Measurements from ENCODE around the gene ARL14EP. TPM values are rescaled to one million over a fixed set of nuclear protein-coding genes. Genes with fewer than 3 reads are reported as not detected.

Gene ARL14EP
- total RNA-seq, 1 experiment from 2014 or later, result 25.3 TPM

DNA sequence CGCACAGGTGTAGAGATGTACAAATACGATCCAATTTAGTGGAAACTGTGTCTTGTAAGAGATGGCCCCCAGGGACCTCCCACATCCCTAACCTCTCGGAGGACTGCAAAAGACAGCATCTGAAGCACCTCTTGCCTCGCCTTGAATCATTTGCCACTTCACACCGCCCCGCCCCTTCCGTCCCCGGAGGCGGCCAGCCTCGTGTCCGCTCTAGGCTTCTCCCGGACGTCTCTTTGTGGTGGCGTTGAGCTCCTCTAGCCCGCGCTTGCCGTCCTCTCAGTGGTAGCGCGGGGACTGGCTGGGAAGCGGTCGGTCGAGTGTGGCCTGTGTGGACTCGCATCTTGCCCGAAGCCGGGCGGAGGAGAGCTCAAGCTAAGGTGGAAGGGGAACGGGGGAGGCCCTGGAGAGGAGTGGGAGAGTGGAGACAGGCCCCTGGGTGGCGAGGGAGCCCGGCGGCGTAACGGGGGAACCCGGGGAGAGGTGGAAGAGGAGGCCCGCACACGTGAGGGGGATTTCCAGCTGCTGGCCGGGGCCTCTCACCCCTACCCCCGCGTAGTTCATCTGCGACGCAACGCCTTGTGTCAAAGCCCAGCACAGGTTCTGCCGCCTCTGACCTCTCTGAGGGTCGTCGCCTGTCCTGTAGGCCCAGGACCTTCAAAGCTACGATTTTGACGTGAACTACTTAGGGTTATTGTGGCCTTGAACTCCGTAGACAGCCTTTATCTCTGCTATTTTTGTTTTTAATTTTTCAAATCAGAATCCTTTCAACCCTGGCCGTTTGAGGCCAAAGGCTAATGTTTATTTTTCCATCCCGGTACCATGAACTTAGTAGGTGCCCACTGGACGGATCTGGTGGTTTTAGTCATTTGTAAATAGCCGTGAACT lies at the start of gene ARL14EP (continued):
- TF ChIP-seq, protein P1, sequence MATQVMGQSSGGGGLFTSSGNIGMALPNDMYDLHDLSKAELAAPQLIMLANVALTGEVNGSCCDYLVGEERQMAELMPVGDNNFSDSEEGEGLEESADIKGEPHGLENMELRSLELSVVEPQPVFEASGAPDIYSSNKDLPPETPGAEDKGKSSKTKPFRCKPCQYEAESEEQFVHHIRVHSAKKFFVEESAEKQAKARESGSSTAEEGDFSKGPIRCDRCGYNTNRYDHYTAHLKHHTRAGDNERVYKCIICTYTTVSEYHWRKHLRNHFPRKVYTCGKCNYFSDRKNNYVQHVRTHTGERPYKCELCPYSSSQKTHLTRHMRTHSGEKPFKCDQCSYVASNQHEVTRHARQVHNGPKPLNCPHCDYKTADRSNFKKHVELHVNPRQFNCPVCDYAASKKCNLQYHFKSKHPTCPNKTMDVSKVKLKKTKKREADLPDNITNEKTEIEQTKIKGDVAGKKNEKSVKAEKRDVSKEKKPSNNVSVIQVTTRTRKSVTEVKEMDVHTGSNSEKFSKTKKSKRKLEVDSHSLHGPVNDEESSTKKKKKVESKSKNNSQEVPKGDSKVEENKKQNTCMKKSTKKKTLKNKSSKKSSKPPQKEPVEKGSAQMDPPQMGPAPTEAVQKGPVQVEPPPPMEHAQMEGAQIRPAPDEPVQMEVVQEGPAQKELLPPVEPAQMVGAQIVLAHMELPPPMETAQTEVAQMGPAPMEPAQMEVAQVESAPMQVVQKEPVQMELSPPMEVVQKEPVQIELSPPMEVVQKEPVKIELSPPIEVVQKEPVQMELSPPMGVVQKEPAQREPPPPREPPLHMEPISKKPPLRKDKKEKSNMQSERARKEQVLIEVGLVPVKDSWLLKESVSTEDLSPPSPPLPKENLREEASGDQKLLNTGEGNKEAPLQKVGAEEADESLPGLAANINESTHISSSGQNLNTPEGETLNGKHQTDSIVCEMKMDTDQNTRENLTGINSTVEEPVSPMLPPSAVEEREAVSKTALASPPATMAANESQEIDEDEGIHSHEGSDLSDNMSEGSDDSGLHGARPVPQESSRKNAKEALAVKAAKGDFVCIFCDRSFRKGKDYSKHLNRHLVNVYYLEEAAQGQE (IDR thresholded peaks at IDR 0.05; ENCODE audit: low read depth), result no peak
- no peak; the same call in 1 of the 2 replicates for TF ChIP-seq FOSL1 (IDR thresholded peaks at IDR 0.05; ENCODE audit: low read depth)

DNA sequence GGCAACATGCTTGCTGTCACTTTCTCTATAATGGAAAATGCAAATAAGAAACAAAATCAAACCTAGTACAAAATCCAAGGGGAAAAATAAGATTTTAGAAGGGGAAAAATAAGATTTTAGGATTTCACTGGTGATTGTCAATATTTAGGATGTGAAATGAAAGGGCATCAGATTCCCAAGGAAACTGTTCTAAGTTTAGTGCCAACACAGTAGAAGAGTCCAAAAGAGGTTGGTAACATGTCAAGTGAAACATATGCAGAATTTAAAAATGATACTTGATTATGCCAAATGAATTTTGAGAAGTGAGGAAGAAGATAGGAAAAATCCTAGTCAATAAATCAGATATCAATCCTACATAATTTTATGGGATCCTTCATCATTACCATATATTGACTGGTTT lies 45.7 kb upstream of the ARL14EP start:
- no peaks in the 10 kb centered on the region for H3K9me2 ChIP-seq (ENCODE audit: insufficient read depth)
- H3K27me3 ChIP-seq (ENCODE audit: insufficient read depth, low read length), result peaks cover 39% of the 10 kb centered on the region
- H3K4me3 ChIP-seq (replicated peaks in 1 of 2; ENCODE audit: low read depth in 1 of 2, low read length in 2 of 2), result no peak overlapping the region
- DNase-seq (ENCODE audit: low read depth, low spot score) (no peak), ATAC-seq (no peak)
- H2AFZ ChIP-seq (ENCODE audit: low read depth, low read length, poor library complexity, severe bottlenecking), result no peak overlapping the region
- intact Hi-C loops (cut with micrococcal nuclease), result no loop called here
- no peaks in the 10 kb centered on the region for H3K36me3 ChIP-seq (ENCODE audit: control insufficient read depth in 1 of 2, insufficient read depth in 2 of 2, low read length in 2 of 2)
- no peak overlapping the region for H3K27ac ChIP-seq (ENCODE audit: low read depth, low read length)
- H3K9ac ChIP-seq (ENCODE audit: low read length), result no peak overlapping the region
- BruUV-seq (replicated peaks), result no TSS peak
- CTCF ChIA-PET, result no interaction called here
- POLR2A ChIA-PET, result no interaction called here
- H3K4me1 ChIP-seq (ENCODE audit: control insufficient read depth in 1 of 2, insufficient read depth in 2 of 2, low read length in 2 of 2), result no peaks in the 10 kb centered on the region
- RAD21 ChIA-PET (ENCODE audit: low non-redundant PET in 1 of 2, low total read pairs in 2 of 2, uncharacterized antibody in 2 of 2, unreplicated experiment in 2 of 2), result no interaction called here
- no peaks in the 10 kb centered on the region for H3K79me2 ChIP-seq (ENCODE audit: insufficient read depth, low read length)
- H3K4me2 ChIP-seq (ENCODE audit: low read length), result no peak overlapping the region
- H3K9me3 ChIP-seq (ENCODE audit: control insufficient read depth in 1 of 2, insufficient read depth in 1 of 2, low read depth in 1 of 2, low read length in 2 of 2), result no peaks in the 10 kb centered on the region
- no peaks in the 10 kb centered on the region for H4K20me1 ChIP-seq (ENCODE audit: insufficient read depth)
- TF ChIP-seq TCF7L2 (IDR thresholded peaks at IDR 0.05; ENCODE audit: borderline replicate concordance, extremely low read depth, insufficient read depth, insufficient read length), result no peak
- TF ChIP-seq ZFX (IDR thresholded peaks at IDR 0.05), result no peak
- no peak for TF ChIP-seq CEBPB (IDR thresholded peaks at IDR 0.05; ENCODE audit: low read depth)
- no peak for TF ChIP-seq SRF (IDR thresholded peaks at IDR 0.05; ENCODE audit: low read depth)
- TF ChIP-seq SIN3A (IDR thresholded peaks at IDR 0.05; ENCODE audit: low read depth), result no peak
- no peak for TF ChIP-seq SP1 (IDR thresholded peaks at IDR 0.05; ENCODE audit: low read depth)
- no peak for TF ChIP-seq JUND (IDR thresholded peaks at IDR 0.05)
- TF ChIP-seq, protein P2, sequence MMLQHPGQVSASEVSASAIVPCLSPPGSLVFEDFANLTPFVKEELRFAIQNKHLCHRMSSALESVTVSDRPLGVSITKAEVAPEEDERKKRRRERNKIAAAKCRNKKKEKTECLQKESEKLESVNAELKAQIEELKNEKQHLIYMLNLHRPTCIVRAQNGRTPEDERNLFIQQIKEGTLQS (IDR thresholded peaks at IDR 0.05), result no peak
- TF ChIP-seq ZNF274 (IDR thresholded peaks at IDR 0.05; ENCODE audit: low read depth, low read length), result no peak
